ENCODE results near the gene ONECUT3. TPM values are rescaled to one million over a fixed set of nuclear protein-coding genes. Genes with fewer than 3 reads are reported as not detected.

The ONECUT3 gene
- total RNA-seq, 8 experiments from 2014 or later: 0.11 to 3.7 (median 0.35) TPM; not detected in 1

GRCh38 chr19:1768918-1769644 lies 15.8 kb downstream of the ONECUT3 start:
- ATAC-seq (replicated peaks in 6 of 8): no peak
- Histone ChIP-seq H3K4me3 (no peak overlapping the region), H3K4me1 (replicated peaks in 1 of 2) (peaks cover 3 to 25% of the 10 kb centered on the region in 2 donors), H3K27ac (peak overlapping the region in 1 of 2 donors; percentile 65)
- in situ Hi-C loops (cut with MboI; ENCODE audit: low pct_unique_long_range_greater_than_20kb in 2 of 9, low sequenced_read_pairs in 9 of 9, unreplicated experiment in 9 of 9): loop anchor here in 1 of 9 experiments (25.0 kb wide), 1 partner anchor 232 kb away; no protein-coding TSS in a partner anchor
- 54 to 100% (median 80%) methylated on average over 1 to 4 of the region's 9 CpGs; no CpG with 5 or more reads in 7 of the 10 experiments for WGBS, 10 experiments

DNA sequence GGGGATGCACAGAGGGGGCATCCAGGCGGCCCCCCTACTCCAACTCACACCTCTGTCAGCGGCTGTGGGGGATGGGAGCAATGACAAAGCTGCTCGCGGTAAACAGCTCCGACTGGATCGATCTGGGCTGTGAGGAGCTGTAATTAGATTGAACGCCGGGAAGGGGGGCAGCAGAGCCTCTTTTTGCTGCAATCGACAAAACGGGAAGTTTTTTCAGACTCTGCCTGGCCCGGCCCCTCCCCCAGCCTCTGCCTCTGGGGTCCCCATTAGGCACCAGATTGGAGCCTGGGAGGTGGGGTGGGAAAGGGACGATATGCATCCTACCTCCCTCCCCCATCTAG lies 16.3 kb downstream of the ONECUT3 start:
- no peak overlapping the region for H3K4me3 ChIP-seq
- peaks cover 3 to 21% of the 10 kb centered on the region in 2 donors for H3K4me1 ChIP-seq (replicated peaks in 1 of 2)
- WGBS, 10 experiments: no CpG with 5 or more reads among the region's 12 CpGs
- peak in 4 of 8 experiments; percentile 34 to 54 (median 43) for ATAC-seq (replicated peaks in 6 of 8)
- H3K27ac ChIP-seq: peak overlapping the region in 1 of 2 donors; percentile 65
- in situ Hi-C loops (cut with MboI; ENCODE audit: low pct_unique_long_range_greater_than_20kb in 2 of 9, low sequenced_read_pairs in 9 of 9, unreplicated experiment in 9 of 9): loop anchor here in 1 of 9 experiments (25.0 kb wide), 1 partner anchor 232 kb away; no protein-coding TSS in a partner anchor

- in situ Hi-C loops (cut with MboI; ENCODE audit: low pct_unique_long_range_greater_than_20kb in 2 of 9, low sequenced_read_pairs in 9 of 9, unreplicated experiment in 9 of 9): loop anchor here in 1 of 9 experiments (25.0 kb wide), 1 partner anchor 234 kb away; no protein-coding TSS in a partner anchor
- Histone ChIP-seq H3K4me3 (no peak overlapping the region), H3K4me1 (replicated peaks in 1 of 2) (peaks cover 0 to 10% of the 10 kb centered on the region in 2 donors), H3K27ac (no peak overlapping the region)
- 43 to 100% (median 68%) methylated on average over 1 to 4 of the region's 4 CpGs for WGBS, 10 experiments
- no peak for ATAC-seq (replicated peaks in 6 of 8)
Observed at GRCh38 chr19:1770866-1771576, 17.7 kb downstream of the ONECUT3 start.

- ATAC-seq (replicated peaks in 6 of 8): peak in 5 of 8 experiments; percentile 16 to 70 (median 41)
- H3K4me1 ChIP-seq (replicated peaks in 1 of 2): peaks cover 0 to 12% of the 10 kb centered on the region in 2 donors
- WGBS, 10 experiments: 0 to 48% (median 27%) methylated on average over 1 to 5 of the region's 8 CpGs; no CpG with 5 or more reads in 3 of the 10 experiments
Observed at GRCh38 chr19:1773184-1773583, 19.9 kb downstream of the ONECUT3 start.

GRCh38 chr19:1774989-1775772 lies 21.9 kb downstream of the ONECUT3 start:
- Histone ChIP-seq H3K4me3 (no peak overlapping the region), H3K4me1 (replicated peaks in 1 of 2) (peaks cover 0 to 9% of the 10 kb centered on the region in 2 donors), H3K27ac (no peak overlapping the region)
- WGBS, 10 experiments: 10 to 20% methylated on average over 1 to 2 of the region's 59 CpGs; no CpG with 5 or more reads in 8 of the 10 experiments
- in situ Hi-C loops (cut with MboI; ENCODE audit: low pct_unique_long_range_greater_than_20kb in 2 of 9, low sequenced_read_pairs in 9 of 9, unreplicated experiment in 9 of 9): loop anchor here in 4 of 9 experiments (25.0 kb wide), 2 partner anchors 88 to 238 kb away; no protein-coding TSS in a partner anchor
- ATAC-seq (replicated peaks in 6 of 8): peak in 3 of 8 experiments; percentile 33 to 87 (median 64)

More at GRCh38 chr19:1773184-1773583, 19.9 kb downstream of the ONECUT3 start:
- Histone ChIP-seq H3K4me3 (no peak overlapping the region), H3K27ac (no peak overlapping the region)
- in situ Hi-C loops (cut with MboI; ENCODE audit: low pct_unique_long_range_greater_than_20kb in 2 of 9, low sequenced_read_pairs in 9 of 9, unreplicated experiment in 9 of 9): loop anchor here in 1 of 9 experiments (25.0 kb wide), 1 partner anchor 236 kb away; no protein-coding TSS in a partner anchor

GRCh38 chr19:1775951-1776605 lies 22.8 kb downstream of the ONECUT3 start:
- no peak overlapping the region for H3K4me3 ChIP-seq

DNA sequence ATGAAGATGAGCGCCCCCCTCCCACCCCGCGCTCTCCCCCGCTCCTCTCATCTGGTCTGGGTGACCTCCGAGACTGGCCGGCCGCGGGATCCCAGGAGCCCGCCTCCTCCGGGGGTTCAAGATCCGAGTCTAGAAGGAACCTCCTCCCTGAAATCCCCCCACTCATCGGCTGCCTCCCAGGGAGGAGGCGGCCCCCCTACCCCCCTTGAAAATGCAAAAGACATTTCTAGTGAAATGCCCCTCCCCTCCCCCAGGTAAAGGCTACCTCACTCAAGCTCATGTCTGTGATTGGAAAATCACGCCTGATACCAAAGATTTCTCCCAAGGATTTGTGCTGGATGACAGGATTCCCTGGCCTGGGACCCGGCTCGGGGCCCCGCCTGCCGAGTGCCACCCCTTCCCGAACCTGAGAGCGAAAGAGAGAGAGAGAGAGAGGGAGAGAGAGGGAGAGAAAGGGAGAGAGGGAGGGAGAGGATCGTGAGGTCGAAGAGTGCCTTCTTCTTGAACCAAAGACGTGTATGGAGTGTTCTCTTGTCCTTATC lies 23.4 kb downstream of the ONECUT3 start:
- in situ Hi-C loops (cut with MboI; ENCODE audit: low pct_unique_long_range_greater_than_20kb in 2 of 9, low sequenced_read_pairs in 9 of 9, unreplicated experiment in 9 of 9): loop anchor here in 3 of 9 experiments (25.0 kb wide), 2 partner anchors 89 to 239 kb away; no protein-coding TSS in a partner anchor
- no peak for ATAC-seq (replicated peaks in 6 of 8)
- 0 to 8% (median 6%) methylated on average over 2 to 5 of the region's 23 CpGs; no CpG with 5 or more reads in 7 of the 10 experiments for WGBS, 10 experiments
- no peak overlapping the region for H3K4me3 ChIP-seq
- peaks cover 0 to 9% of the 10 kb centered on the region in 2 donors for H3K4me1 ChIP-seq (replicated peaks in 1 of 2)
- H3K27ac ChIP-seq: no peak overlapping the region

More at GRCh38 chr19:1775951-1776605, 22.8 kb downstream of the ONECUT3 start:
- 0 to 3% methylated on average over 6 to 9 of the region's 50 CpGs; no CpG with 5 or more reads in 8 of the 10 experiments for WGBS, 10 experiments
- in situ Hi-C loops (cut with MboI; ENCODE audit: low pct_unique_long_range_greater_than_20kb in 2 of 9, low sequenced_read_pairs in 9 of 9, unreplicated experiment in 9 of 9): loop anchor here in 3 of 9 experiments (25.0 kb wide), 2 partner anchors 89 to 239 kb away; no protein-coding TSS in a partner anchor
- Histone ChIP-seq H3K4me1 (replicated peaks in 1 of 2) (peaks cover 0 to 9% of the 10 kb centered on the region in 2 donors), H3K27ac (no peak overlapping the region)
- ATAC-seq (replicated peaks in 6 of 8): no peak

GRCh38 chr19:1777149-1777548 lies 23.8 kb downstream of the ONECUT3 start:
- Histone ChIP-seq H3K4me3 (no peak overlapping the region), H3K4me1 (replicated peaks in 1 of 2) (peaks cover 0 to 9% of the 10 kb centered on the region in 2 donors), H3K27ac (no peak overlapping the region)
- WGBS, 10 experiments: 0 to 80% (median 20%) methylated on average over 1 to 3 of the region's 10 CpGs; no CpG with 5 or more reads in 4 of the 10 experiments
- no peak for ATAC-seq (replicated peaks in 6 of 8)
- in situ Hi-C loops (cut with MboI; ENCODE audit: low pct_unique_long_range_greater_than_20kb in 2 of 9, low sequenced_read_pairs in 9 of 9, unreplicated experiment in 9 of 9): loop anchor here in 3 of 9 experiments (25.0 kb wide), 2 partner anchors 90 to 240 kb away; no protein-coding TSS in a partner anchor

- Histone ChIP-seq H3K4me1 (replicated peaks in 1 of 2) (peaks cover 0 to 9% of the 10 kb centered on the region in 2 donors), H3K27ac (no peak overlapping the region), H3K4me3 (no peak overlapping the region)
- in situ Hi-C loops (cut with MboI; ENCODE audit: low pct_unique_long_range_greater_than_20kb in 2 of 9, low sequenced_read_pairs in 9 of 9, unreplicated experiment in 9 of 9): loop anchor here in 3 of 9 experiments (25.0 kb wide), 2 partner anchors 92 to 242 kb away; no protein-coding TSS in a partner anchor
- ATAC-seq (replicated peaks in 6 of 8): no peak
- WGBS, 10 experiments: 0 to 28% (median 9%) methylated on average over 1 to 9 of the region's 16 CpGs; no CpG with 5 or more reads in 3 of the 10 experiments
Observed at GRCh38 chr19:1779574-1779973, 26.3 kb downstream of the ONECUT3 start.

- in situ Hi-C loops (cut with MboI; ENCODE audit: low pct_unique_long_range_greater_than_20kb in 2 of 9, low sequenced_read_pairs in 9 of 9, unreplicated experiment in 9 of 9): loop anchor here in 3 of 9 experiments (25.0 kb wide), 2 partner anchors 93 to 243 kb away; no protein-coding TSS in a partner anchor
- H3K4me1 ChIP-seq (replicated peaks in 1 of 2): peaks cover 0 to 9% of the 10 kb centered on the region in 2 donors
- no peak overlapping the region for H3K4me3 ChIP-seq
- ATAC-seq (replicated peaks in 6 of 8): peak in 3 of 8 experiments; percentile 28 to 57 (median 41)
- WGBS, 10 experiments: 0 to 83% (median 12%) methylated on average over 1 to 5 of the region's 14 CpGs; no CpG with 5 or more reads in 5 of the 10 experiments
- H3K27ac ChIP-seq: no peak overlapping the region
Observed at GRCh38 chr19:1780272-1780958, 27.1 kb downstream of the ONECUT3 start.

DNA sequence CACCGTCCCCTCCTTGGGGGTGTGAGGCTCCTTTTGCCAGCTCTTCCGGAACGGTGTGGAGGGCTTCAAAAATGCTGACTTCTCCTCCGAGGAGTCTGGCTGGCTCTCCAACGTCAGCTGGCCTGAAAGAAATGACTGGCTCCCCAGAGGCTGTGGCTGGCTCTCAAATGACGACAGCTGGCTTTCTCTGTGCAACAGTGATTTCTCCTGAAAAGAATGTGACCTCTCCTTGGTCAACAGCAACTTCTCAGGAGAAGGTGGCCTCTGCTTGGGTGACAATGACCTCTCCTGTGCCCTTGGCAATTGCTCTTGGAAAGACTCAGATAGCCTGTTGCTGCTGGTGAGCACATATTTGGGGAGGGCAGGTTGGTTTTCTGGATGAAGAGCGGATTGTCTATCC lies 29.2 kb downstream of the ONECUT3 start:
- Histone ChIP-seq H3K27ac (no peak overlapping the region), H3K4me3 (no peak overlapping the region), H3K4me1 (replicated peaks in 1 of 2) (no peaks in the 10 kb centered on the region)
- WGBS, 10 experiments: 25 to 90% (median 67%) methylated on average over 1 to 3 of the region's 7 CpGs; no CpG with 5 or more reads in 6 of the 10 experiments
- in situ Hi-C loops (cut with MboI; ENCODE audit: low pct_unique_long_range_greater_than_20kb in 2 of 9, low sequenced_read_pairs in 9 of 9, unreplicated experiment in 9 of 9): loop anchor here in 3 of 9 experiments (25.0 kb wide), 2 partner anchors 95 to 245 kb away; no protein-coding TSS in a partner anchor
- ATAC-seq (replicated peaks in 6 of 8): no peak

Data from motor neuron (in vitro differentiated cells).